ENCODE measurements around the gene CDS2. TPM values are rescaled to one million over a fixed set of nuclear protein-coding genes. Genes with fewer than 3 reads are reported as not detected.

CDS2 gene
- total RNA-seq, 2 experiments from 2014 or later: 16.6 to 42.8 TPM

GRCh38 chr20:5172167-5172601 is 45.4 kb downstream of the CDS2 start:
- ChIA-PET POLR2A (no interaction called here), CTCF (ENCODE audit: unreplicated experiment) (no interaction called here)
- intact Hi-C loops (cut with micrococcal nuclease; ENCODE audit: unreplicated experiment): no loop called here
- Histone ChIP-seq H4K20me1 (ENCODE audit: insufficient read depth, low read length) (no peaks in the 10 kb centered on the region), H3K79me2 (ENCODE audit: insufficient read depth, low read depth, low read length) (no peaks in the 10 kb centered on the region), H3K4me3 (ENCODE audit: low read depth, low read length, poor library complexity, severe bottlenecking) (no peak overlapping the region), H3K27ac (ENCODE audit: low read depth, low read length, poor library complexity, severe bottlenecking) (no peak overlapping the region), H3K9me2 (ENCODE audit: insufficient read depth, low read length) (no peaks in the 10 kb centered on the region), H3K4me1 (ENCODE audit: insufficient read depth, low read length, poor library complexity, severe bottlenecking) (peaks cover 24% of the 10 kb centered on the region), H2AFZ (ENCODE audit: low read length) (no peak overlapping the region), H3K9me3 (ENCODE audit: low read length) (no peaks in the 10 kb centered on the region), H3K36me3 (ENCODE audit: insufficient read depth, low read length) (peaks cover 23% of the 10 kb centered on the region; the same call in 1 of the 2 replicates), H3K4me2 (ENCODE audit: low read length) (no peak overlapping the region)
- no TSS peak for BruUV-seq (replicated peaks)
- DNase-seq (ENCODE audit: low spot score): no peak
- no peak for TF ChIP-seq CTCF (conservative IDR thresholded peaks at IDR 0.05; ENCODE audit: low read length)

GRCh38 chr20:5172903-5173463 is 46.2 kb downstream of the CDS2 start:
- Histone ChIP-seq H3K9me3 (ENCODE audit: low read length) (no peaks in the 10 kb centered on the region), H3K9me2 (ENCODE audit: insufficient read depth, low read length) (no peaks in the 10 kb centered on the region), H4K20me1 (ENCODE audit: insufficient read depth, low read length) (no peaks in the 10 kb centered on the region), H3K4me1 (ENCODE audit: insufficient read depth, low read length, poor library complexity, severe bottlenecking) (peaks cover 16% of the 10 kb centered on the region), H3K27ac (ENCODE audit: low read depth, low read length, poor library complexity, severe bottlenecking) (no peak overlapping the region), H3K79me2 (ENCODE audit: insufficient read depth, low read depth, low read length) (no peaks in the 10 kb centered on the region), H2AFZ (ENCODE audit: low read length) (no peak overlapping the region), H3K36me3 (ENCODE audit: insufficient read depth, low read length) (peaks cover 29% of the 10 kb centered on the region; the same call in 1 of the 2 replicates), H3K4me2 (ENCODE audit: low read length) (no peak overlapping the region), H3K4me3 (ENCODE audit: low read depth, low read length, poor library complexity, severe bottlenecking) (no peak overlapping the region)
- CTCF ChIA-PET (ENCODE audit: unreplicated experiment): no interaction called here
- DNase-seq (ENCODE audit: low spot score): no peak
- intact Hi-C loops (cut with micrococcal nuclease; ENCODE audit: unreplicated experiment): no loop called here
- BruUV-seq (replicated peaks): no TSS peak
- TF ChIP-seq CTCF (conservative IDR thresholded peaks at IDR 0.05; ENCODE audit: low read length): no peak
- no peak for TF ChIP-seq EZH2phosphoT487 (IDR thresholded peaks at IDR 0.05; ENCODE audit: borderline replicate concordance, low read depth, low read length)
- POLR2A ChIA-PET: no interaction called here

- no TSS peak for BruUV-seq (replicated peaks)
- no peak overlapping the region for H3K4me3 ChIP-seq (ENCODE audit: low read depth, low read length, poor library complexity, severe bottlenecking)
- H3K79me2 ChIP-seq (ENCODE audit: insufficient read depth, low read depth, low read length): no peaks in the 10 kb centered on the region
- ChIA-PET CTCF (ENCODE audit: unreplicated experiment) (no interaction called here), POLR2A (no interaction called here)
- no peak overlapping the region for H3K27ac ChIP-seq (ENCODE audit: low read depth, low read length, poor library complexity, severe bottlenecking)
- no peaks in the 10 kb centered on the region for H3K9me2 ChIP-seq (ENCODE audit: insufficient read depth, low read length)
- H3K4me2 ChIP-seq (ENCODE audit: low read length): no peak overlapping the region
- intact Hi-C loops (cut with micrococcal nuclease; ENCODE audit: unreplicated experiment): no loop called here
- no peak for DNase-seq (ENCODE audit: low spot score)
- no peaks in the 10 kb centered on the region for H3K9me3 ChIP-seq (ENCODE audit: low read length)
- peaks cover 10% of the 10 kb centered on the region for H3K4me1 ChIP-seq (ENCODE audit: insufficient read depth, low read length, poor library complexity, severe bottlenecking)
- no peaks in the 10 kb centered on the region for H4K20me1 ChIP-seq (ENCODE audit: insufficient read depth, low read length)
- TF ChIP-seq CTCF (conservative IDR thresholded peaks at IDR 0.05; ENCODE audit: low read length): no peak
- TF ChIP-seq EZH2phosphoT487 (IDR thresholded peaks at IDR 0.05; ENCODE audit: borderline replicate concordance, low read depth, low read length): no peak
- peaks cover 35% of the 10 kb centered on the region; the same call in 1 of the 2 replicates for H3K36me3 ChIP-seq (ENCODE audit: insufficient read depth, low read length)
- no peak overlapping the region for H2AFZ ChIP-seq (ENCODE audit: low read length)
Observed at GRCh38 chr20:5173751-5174150, 46.9 kb downstream of the CDS2 start.

All from OCI-LY7 (cell line).